Ovary (tissue), 9 donors: ENCODE results near the gene C2orf81. TPM values are rescaled to one million over a fixed set of nuclear protein-coding genes. Genes with fewer than 3 reads are reported as not detected.
"Not testable (repeated sequence)": the region's sequence is repeated elsewhere in the genome, so short reads cannot be mapped to it uniquely, and the experiment has no call there.

Experiments used
- DNase-seq, 5 donors: peaks; one replicate each; pipeline ENCODE4 v3.0.0-alpha.2; 2019 to 2020
- H3K27ac ChIP-seq, 2 donors: fragments of 200-600 bp; one replicate each; pipeline versions ENCODE4 v1.5.1 to v1.8.0; 2019 to 2022
- H3K27me3 ChIP-seq: fragments of 200-600 bp; one replicate; pipeline ENCODE4 v1.8.0; 2022
- H3K36me3 ChIP-seq: fragments of 200-600 bp; sonication (generic); one replicate; pipeline ENCODE4 v1.5.1; 2019
- H3K4me1 ChIP-seq: one replicate; pipeline ENCODE4 v1.8.1; 2013; ENCODE audit warnings: mild to moderate bottlenecking, moderate library complexity; ENCODE audit not compliant: insufficient read depth
- H3K4me3 ChIP-seq: fragments of 200-600 bp; sonication (generic); one replicate; pipeline ENCODE4 v1.5.1; 2017
- H3K9me3 ChIP-seq, 2 donors: fragments of 200-600 bp in 1 of 2; sonication (generic) in 1 of 2; one replicate each; pipeline versions ENCODE4 v1.5.1 to v1.8.1; 2013 to 2019; ENCODE audit warnings: mild to moderate bottlenecking in 1 of 2, moderate library complexity in 1 of 2
- EP300 ChIP-seq: sonication (generic); formaldehyde crosslinking; IDR thresholded peaks from one replicate; pipeline ENCODE4 v1.6.1; 2017; ENCODE audit warnings: antibody characterized with exemption
- POLR2A ChIP-seq: fragments of 450-650 bp; IDR thresholded peaks from one replicate; pipeline ENCODE4 v1.6.1; 2017; ENCODE audit warnings: antibody characterized with exemption, mild to moderate bottlenecking, moderate library complexity
- WGBS, 3 donors: extraction: QIAGEN DNeasy Blood & Tissue Kit in 1 of 3; methylation state at CpG; one replicate each; pipeline versions ENCODE4 v1.1.5 to v1.1.7; 2013 to 2017; 5-methylcytosine and 5-hydroxymethylcytosine counted together
- intact Hi-C, 4 donors: fragments of 100-400 bp; cut with DNase I; formaldehyde crosslinking; loops; one replicate each; pipeline versions ENCODE4 v1.11.0 to v1.15.1; 2022 to 2023
- polyA plus RNA-seq, 2 donors: library from polyadenylated mRNA; stranded (reverse); fragments of 200-250 nt in 1 of 2; fragments of 350-450 nt in 1 of 2; fragmentation: Illumina TruSeq in 1 of 2; extraction: RNeasy Lipid Tissue Mini Kit (QIAGEN cat#74804) in 1 of 2; gene quantifications; one replicate each; pipeline ENCODE4 v1.2.3, GENCODE V29; 2013 to 2014
- total RNA-seq, 7 donors: library from RNA; depleted of rRNA in 2 of 7; stranded (reverse); fragments of >200 nt in 2 of 7; fragmentation: NEBNext Ultra II Directional in 3 of 7; extraction: Animal tissue kit (Norgen Biotek cat#: 25700) in 3 of 7; gene quantifications; one replicate each; pipeline versions ENCODE4 v1.1.0 to v1.2.4, GENCODE V29; 2016 to 2023
- TF ChIP-seq, protein P1 (sequence below), 3 donors: fragments of 450-650 bp in 2 of 3; fragments of 200-600 bp in 1 of 3; IDR thresholded peaks; one replicate each; pipeline versions ENCODE4 v1.5.1 to v1.8.0; 2016 to 2022; ENCODE audit warnings: antibody characterized with exemption in 3 of 3, mild to moderate bottlenecking in 1 of 3
- donor health status: DM: no; HTN: no; CAD: no; lungs with moderate emphysema.
- donor health status: DM: no; HTN: no; CAD: no.
- donor health status: Bipolar disorder and iron deficiency.
- donor health status: DM: yes; HTN: yes; CAD: no.
- donor health status: DM: no; HTN: no; CAD: no.
- donor health status: DM: yes; HTN: yes; CAD: no.

Gene C2orf81
- total and polyA plus RNA-seq, 9 donors: 0.85 to 9.9 (median 4.5) TPM

DNA sequence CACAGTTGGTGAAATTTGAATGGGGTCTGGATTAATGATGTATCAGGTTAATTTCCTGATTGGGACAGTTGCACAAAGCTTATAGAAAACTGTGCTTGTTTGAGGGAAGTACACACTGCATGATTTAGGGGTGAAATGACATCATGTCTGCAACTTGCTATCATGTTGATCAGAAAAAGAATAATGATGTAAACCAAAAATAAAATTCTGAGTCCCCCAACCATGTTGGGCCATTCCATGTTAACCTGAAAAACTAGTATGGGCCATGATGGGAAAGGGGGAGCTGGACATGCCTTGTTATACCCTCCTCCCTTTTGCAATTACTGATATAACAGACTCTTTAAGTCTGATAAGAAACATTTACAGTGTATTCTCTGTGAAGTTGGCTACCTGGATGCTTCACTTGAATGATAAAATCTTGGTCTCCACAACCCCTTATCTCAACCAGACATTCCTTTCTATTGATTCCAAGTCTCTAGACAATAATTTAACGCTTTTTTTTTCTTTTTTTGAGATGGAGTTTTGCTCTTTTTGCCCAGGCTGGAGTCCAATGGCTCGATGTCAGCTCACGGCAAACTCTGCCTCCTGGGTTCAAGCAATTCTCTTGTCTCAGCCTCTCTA is 29.3 kb upstream of the C2orf81 start:
- H3K9me3 ChIP-seq: no peaks in the 10 kb centered on the region
- H3K4me1 ChIP-seq: peaks cover 2% of the 10 kb centered on the region
- no peak for DNase-seq
- H3K27me3 ChIP-seq: no peaks in the 10 kb centered on the region
- intact Hi-C loops: no loop called here
- TF ChIP-seq POLR2A (no peak), EP300 (no peak)
- TF ChIP-seq, protein P1, sequence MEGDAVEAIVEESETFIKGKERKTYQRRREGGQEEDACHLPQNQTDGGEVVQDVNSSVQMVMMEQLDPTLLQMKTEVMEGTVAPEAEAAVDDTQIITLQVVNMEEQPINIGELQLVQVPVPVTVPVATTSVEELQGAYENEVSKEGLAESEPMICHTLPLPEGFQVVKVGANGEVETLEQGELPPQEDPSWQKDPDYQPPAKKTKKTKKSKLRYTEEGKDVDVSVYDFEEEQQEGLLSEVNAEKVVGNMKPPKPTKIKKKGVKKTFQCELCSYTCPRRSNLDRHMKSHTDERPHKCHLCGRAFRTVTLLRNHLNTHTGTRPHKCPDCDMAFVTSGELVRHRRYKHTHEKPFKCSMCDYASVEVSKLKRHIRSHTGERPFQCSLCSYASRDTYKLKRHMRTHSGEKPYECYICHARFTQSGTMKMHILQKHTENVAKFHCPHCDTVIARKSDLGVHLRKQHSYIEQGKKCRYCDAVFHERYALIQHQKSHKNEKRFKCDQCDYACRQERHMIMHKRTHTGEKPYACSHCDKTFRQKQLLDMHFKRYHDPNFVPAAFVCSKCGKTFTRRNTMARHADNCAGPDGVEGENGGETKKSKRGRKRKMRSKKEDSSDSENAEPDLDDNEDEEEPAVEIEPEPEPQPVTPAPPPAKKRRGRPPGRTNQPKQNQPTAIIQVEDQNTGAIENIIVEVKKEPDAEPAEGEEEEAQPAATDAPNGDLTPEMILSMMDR (IDR thresholded peaks at IDR 0.05): no peak
- WGBS, 3 donors: 73 to 78% (median 76%) methylated on average over 3 of the region's 3 CpGs
- H3K27ac ChIP-seq: no peak overlapping the region
- no peaks in the 10 kb centered on the region for H3K36me3 ChIP-seq
- H3K4me3 ChIP-seq: no peak overlapping the region

GRCh38 chr2:74448771-74449170 is 27.4 kb upstream of the C2orf81 start:
- H3K27me3 ChIP-seq: no peaks in the 10 kb centered on the region
- no peaks in the 10 kb centered on the region for H3K36me3 ChIP-seq
- TF ChIP-seq EP300 (no peak), POLR2A (no peak)
- TF ChIP-seq, protein P1 (IDR thresholded peaks at IDR 0.05): no peak
- H3K4me1 ChIP-seq: no peaks in the 10 kb centered on the region
- intact Hi-C loops: no loop called here
- no peak for DNase-seq
- WGBS, 3 donors: 59 to 70% (median 61%) methylated on average over 2 of the region's 2 CpGs
- H3K9me3 ChIP-seq: no peaks in the 10 kb centered on the region
- H3K27ac ChIP-seq: no peak overlapping the region
- H3K4me3 ChIP-seq: no peak overlapping the region

- DNase-seq: no peak
- Histone ChIP-seq H3K27ac (no peak overlapping the region), H3K27me3 (no peaks in the 10 kb centered on the region), H3K36me3 (no peaks in the 10 kb centered on the region), H3K4me1 (no peaks in the 10 kb centered on the region), H3K9me3 (no peaks in the 10 kb centered on the region), H3K4me3 (no peak overlapping the region)
- TF ChIP-seq EP300 (no peak), POLR2A (no peak)
- TF ChIP-seq, protein P1 (IDR thresholded peaks at IDR 0.05): no peak
- 81 to 89% (median 84%) methylated on average over 5 of the region's 5 CpGs for WGBS, 3 donors
- intact Hi-C loops: no loop called here
Observed at GRCh38 chr2:74447230-74447999, 26.0 kb upstream of the C2orf81 start.

DNA sequence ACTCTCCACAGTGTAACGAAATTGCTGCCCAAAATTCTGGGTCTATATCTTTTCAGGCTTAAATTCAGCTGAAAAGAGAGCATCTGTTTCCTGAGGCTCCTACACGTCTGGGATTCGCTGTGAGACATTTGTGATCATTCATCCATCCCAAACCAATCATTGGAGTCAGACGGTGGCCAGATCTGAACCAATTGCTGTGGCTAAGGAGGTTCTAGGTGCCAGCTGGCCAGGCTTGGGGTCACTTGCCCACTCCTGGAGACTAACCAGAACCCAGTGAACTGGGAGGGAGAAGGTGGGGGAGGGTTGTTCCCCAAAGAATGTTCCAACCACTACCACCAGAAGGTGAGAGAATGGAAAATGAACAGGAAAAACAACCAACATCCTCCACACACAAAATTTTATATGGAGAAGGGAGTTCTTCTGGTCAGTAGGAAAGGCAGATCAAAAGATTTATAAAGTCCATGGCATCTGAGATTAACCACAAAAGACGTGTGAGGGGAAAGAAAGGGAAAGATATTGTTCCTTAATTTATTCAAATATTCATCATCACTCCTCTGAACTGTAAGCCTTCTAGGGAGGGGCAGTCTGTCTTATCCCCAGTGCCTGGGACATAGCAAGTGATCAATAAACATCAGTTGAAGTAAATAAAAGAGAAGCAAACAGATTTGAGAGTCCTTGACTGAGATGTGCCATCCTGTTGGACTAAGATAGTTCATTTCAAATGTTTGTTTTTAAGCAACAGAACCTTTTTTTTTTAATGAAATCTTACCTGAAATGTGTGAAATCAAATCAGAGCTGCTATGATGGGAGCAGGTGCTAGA is 23.3 kb upstream of the C2orf81 start:
- TF ChIP-seq, protein P1 (IDR thresholded peaks at IDR 0.05): no peak
- TF ChIP-seq EP300 (no peak), POLR2A (no peak)
- Histone ChIP-seq H3K4me1 (peaks cover 2% of the 10 kb centered on the region), H3K27ac (no peak overlapping the region), H3K27me3 (no peaks in the 10 kb centered on the region), H3K36me3 (no peaks in the 10 kb centered on the region), H3K9me3 (no peaks in the 10 kb centered on the region), H3K4me3 (no peak overlapping the region)
- no peak for DNase-seq
- 8 to 10% (median 8%) methylated on average over 5 of the region's 5 CpGs for WGBS, 3 donors
- intact Hi-C loops: no loop called here

- H3K27ac ChIP-seq, DNase-seq, H3K27me3 ChIP-seq, H3K4me1 ChIP-seq, H3K36me3 ChIP-seq, intact Hi-C loops, H3K9me3 ChIP-seq: not testable (repeated sequence)
- WGBS, 3 donors: 87 to 92% (median 88%) methylated on average over 16 of the region's 16 CpGs
- peak overlapping the region; percentile 32 for H3K4me3 ChIP-seq
Observed at GRCh38 chr2:74442483-74443297, 21.3 kb upstream of the C2orf81 start.
